GM23338 (cell line): ENCODE measurements around the gene GLIS2. TPM values are rescaled to one million over a fixed set of nuclear protein-coding genes. Genes with fewer than 3 reads are reported as not detected.

Experiments
- ATAC-seq: fragments of 200-7000 bp; cut with Tn5 transposase; 3 replicates; pipeline ENCODE4 v1.9.1; 2020
- DNase-seq: peaks from one replicate; pipeline ENCODE4 v3.0.0-alpha.2; 2015; ENCODE audit warnings: low spot score
- H2AFZ ChIP-seq: fragments of 200-600 bp; sonication (generic); 2 replicates; pipeline ENCODE4 v1.8.0; 2016; ENCODE audit warnings: antibody characterized with exemption, mild to moderate bottlenecking, moderate library complexity
- H3F3A ChIP-seq: fragments of 200-600 bp; sonication (generic); replicated peaks from 2 replicates; pipeline ENCODE4 v1.8.0; 2017; ENCODE audit warnings: antibody characterized with exemption, mixed run types, low read depth
- H3K27ac ChIP-seq: fragments of 200-600 bp; sonication (generic); 2 replicates; pipeline ENCODE4 v1.6.1; 2016; ENCODE audit warnings: low read depth
- H3K27me3 ChIP-seq: fragments of 200-600 bp; sonication (generic); 2 replicates; pipeline ENCODE4 v1.8.0; 2016; ENCODE audit warnings: mild to moderate bottlenecking, mixed run types, moderate library complexity; ENCODE audit not compliant: insufficient read depth
- H3K36me3 ChIP-seq: fragments of 200-600 bp; sonication (generic); 2 replicates; pipeline ENCODE4 v1.8.0; 2016; ENCODE audit warnings: mild to moderate bottlenecking; ENCODE audit not compliant: insufficient read depth
- H3K4me1 ChIP-seq: fragments of 200-600 bp; sonication (generic); 2 replicates; pipeline ENCODE4 v1.8.0; 2016; ENCODE audit warnings: mild to moderate bottlenecking, moderate library complexity; ENCODE audit not compliant: insufficient read depth
- H3K4me2 ChIP-seq: fragments of 200-600 bp; sonication (generic); 2 replicates; pipeline ENCODE4 v1.7.1; 2017; ENCODE audit warnings: mixed run types
- H3K4me3 ChIP-seq: fragments of 200-600 bp; sonication (generic); 2 replicates; pipeline ENCODE4 v1.6.1; 2016; ENCODE audit warnings: mixed run types
- H3K79me2 ChIP-seq: fragments of 200-600 bp; sonication (generic); replicated peaks from 2 replicates; pipeline ENCODE4 v1.8.0; 2017; ENCODE audit warnings: mild to moderate bottlenecking; ENCODE audit not compliant: insufficient read depth
- H3K9me2 ChIP-seq: fragments of 200-600 bp; sonication (generic); 2 replicates; pipeline ENCODE4 v1.8.0; 2017; ENCODE audit not compliant: insufficient read depth
- H4K20me1 ChIP-seq: fragments of 200-600 bp; sonication (generic); replicated peaks from 2 replicates; pipeline ENCODE4 v1.8.0; 2017; ENCODE audit warnings: mild to moderate bottlenecking; ENCODE audit not compliant: insufficient read depth
- H3K27ac Mint-ChIP-seq: 2 replicates; pipeline ENCODE4 v1.8.0; 2020; ENCODE audit warnings: inconsistent platforms, mild to moderate bottlenecking, moderate library complexity, mixed read lengths
- H3K27me3 Mint-ChIP-seq: 3 replicates; pipeline ENCODE4 v1.8.0; 2022; ENCODE audit warnings: low read depth, mild to moderate bottlenecking, moderate library complexity, mixed read lengths, inconsistent platforms; ENCODE audit not compliant: insufficient read depth, poor library complexity
- H3K36me3 Mint-ChIP-seq: 3 replicates; pipeline ENCODE4 v1.8.0; 2021; ENCODE audit warnings: low read depth, mild to moderate bottlenecking, inconsistent platforms, moderate library complexity, mixed read lengths
- H3K4me1 Mint-ChIP-seq: 3 replicates; pipeline ENCODE4 v1.8.0; 2020; ENCODE audit warnings: mild to moderate bottlenecking, inconsistent platforms, mixed read lengths
- H3K4me3 Mint-ChIP-seq: 3 replicates; pipeline ENCODE4 v1.8.0; 2021; ENCODE audit warnings: moderate library complexity, mild to moderate bottlenecking, inconsistent platforms, mixed read lengths
- H3K9me3 Mint-ChIP-seq: 3 replicates; pipeline ENCODE4 v1.8.0; 2020; ENCODE audit warnings: moderate library complexity, mild to moderate bottlenecking, inconsistent platforms, mixed read lengths
- CREB1 ChIP-seq: fragments of 250-450 bp; sonication (Bioruptor Pico); IDR thresholded peaks from 2 replicates; pipeline ENCODE4 v1.5.0; 2020; ENCODE audit warnings: low read depth, mild to moderate bottlenecking, moderate library complexity
- EZH2 ChIP-seq: fragments of 200-600 bp; sonication (generic); IDR thresholded peaks from one replicate; pipeline ENCODE4 v1.8.0; 2017; ENCODE audit warnings: antibody characterized with exemption, mild to moderate bottlenecking, low read depth; ENCODE audit not compliant: unreplicated experiment
- EZH2phosphoT487 ChIP-seq: fragments of 200-600 bp; sonication (generic); IDR thresholded peaks from one replicate; pipeline ENCODE4 v1.8.1; 2018; ENCODE audit warnings: antibody characterized with exemption; ENCODE audit not compliant: unreplicated experiment
- JUNB ChIP-seq: IDR thresholded peaks from one replicate; pipeline ENCODE4 v1.6.1; 2016; ENCODE audit warnings: antibody characterized with exemption; ENCODE audit not compliant: unreplicated experiment
- NANOG ChIP-seq: IDR thresholded peaks from 2 replicates; pipeline ENCODE4 v1.6.1; 2016; ENCODE audit warnings: antibody characterized with exemption, borderline replicate concordance
- POLR2AphosphoS5 ChIP-seq: IDR thresholded peaks from 2 replicates; pipeline ENCODE4 v1.6.1; 2016; ENCODE audit warnings: antibody characterized with exemption, low read depth
- STAT1 ChIP-seq: IDR thresholded peaks from one replicate; pipeline ENCODE4 v1.6.1; 2016; ENCODE audit warnings: antibody characterized with exemption; ENCODE audit not compliant: unreplicated experiment
- ZNF331 ChIP-seq: fragments of 250-450 bp; sonication (Bioruptor Pico); IDR thresholded peaks from 2 replicates; pipeline ENCODE4 v1.5.0; 2020; ENCODE audit warnings: low read depth, mild to moderate bottlenecking, moderate library complexity
- ZNF462 ChIP-seq: fragments of 250-450 bp; sonication (Bioruptor Pico); IDR thresholded peaks from 2 replicates; pipeline ENCODE4 v1.5.0; 2020; ENCODE audit warnings: mild to moderate bottlenecking, moderate library complexity
- polyA plus RNA-seq: library from polyadenylated mRNA; unstranded; fragments of >200 nt; fragmentation: Nextera tagmentation; extraction: Ambion mirVana; gene quantifications from 2 replicates; pipeline ENCODE4 v1.2.1, GENCODE V29; 2016
- total RNA-seq: library from RNA; depleted of rRNA; stranded (reverse); fragments of >200 nt; shearing (Covaris generic); gene quantifications from 2 replicates; pipeline ENCODE4 v1.2.3, GENCODE V29; 2014
- TF ChIP-seq, protein P1 (sequence below): IDR thresholded peaks from 2 replicates; pipeline ENCODE4 v1.6.1; 2016; ENCODE audit warnings: antibody characterized with exemption
- TF ChIP-seq, protein P2 (sequence below): IDR thresholded peaks from one replicate; pipeline ENCODE4 v1.6.1; 2018; ENCODE audit warnings: antibody characterized with exemption; ENCODE audit not compliant: unreplicated experiment

GLIS2 gene
- total and polyA plus RNA-seq, 2 experiments from 2014 or later: 8.2 to 10.2 TPM

GRCh38 chr16:4340443-4340842 lies 24.6 kb downstream of the GLIS2 start:
- no peak overlapping the region for H3K27ac ChIP-seq
- H3K4me1 Mint-ChIP-seq: peaks cover 2% of the 10 kb centered on the region; the same call in 1 of the 3 replicates
- TF ChIP-seq ZNF462: no peak
- H3K9me3 Mint-ChIP-seq: peaks cover 17% of the 10 kb centered on the region
- DNase-seq (no peak), ATAC-seq (no peak)
- H3K4me3 ChIP-seq: no peak overlapping the region
- peaks cover 30% of the 10 kb centered on the region for H3K79me2 ChIP-seq
- peaks cover 31% of the 10 kb centered on the region; the same call in 1 of the 2 replicates for H3F3A ChIP-seq
- no peak overlapping the region for H3K4me2 ChIP-seq
- H3K27me3 ChIP-seq: no peaks in the 10 kb centered on the region
- no peaks in the 10 kb centered on the region; the same call in 1 of the 2 replicates for H3K36me3 ChIP-seq
- peaks cover 34% of the 10 kb centered on the region for H3K27me3 Mint-ChIP-seq
- H3K4me3 Mint-ChIP-seq: no peak overlapping the region
- H3K27ac Mint-ChIP-seq: no peak overlapping the region
- peaks cover 29% of the 10 kb centered on the region for H3K36me3 Mint-ChIP-seq
- no peaks in the 10 kb centered on the region for H3K4me1 ChIP-seq
- peaks cover 26% of the 10 kb centered on the region for H4K20me1 ChIP-seq
- H3K9me2 ChIP-seq: no peaks in the 10 kb centered on the region
- H2AFZ ChIP-seq: no peak overlapping the region

GRCh38 chr16:4341250-4341649 lies 25.4 kb downstream of the GLIS2 start:
- H3K27ac ChIP-seq: no peak overlapping the region
- H2AFZ ChIP-seq: no peak overlapping the region
- Mint-ChIP-seq H3K9me3 (peaks cover 18% of the 10 kb centered on the region), H3K4me1 (peaks cover 2% of the 10 kb centered on the region; the same call in 1 of the 3 replicates), H3K27ac (no peak overlapping the region), H3K27me3 (peaks cover 40% of the 10 kb centered on the region), H3K4me3 (no peak overlapping the region), H3K36me3 (peaks cover 33% of the 10 kb centered on the region)
- H3K4me3 ChIP-seq: no peak overlapping the region
- H3K36me3 ChIP-seq: no peaks in the 10 kb centered on the region; the same call in 1 of the 2 replicates
- H3K4me2 ChIP-seq: no peak overlapping the region
- no peaks in the 10 kb centered on the region for H3K4me1 ChIP-seq
- H3K79me2 ChIP-seq: peaks cover 38% of the 10 kb centered on the region
- H4K20me1 ChIP-seq: peaks cover 31% of the 10 kb centered on the region
- DNase-seq: no peak
- H3F3A ChIP-seq: peaks cover 30% of the 10 kb centered on the region
- no peaks in the 10 kb centered on the region for H3K27me3 ChIP-seq
- no peaks in the 10 kb centered on the region for H3K9me2 ChIP-seq
- no peak for ATAC-seq
- TF ChIP-seq ZNF331 (CRISPR knock-in tag) (no peak), EZH2phosphoT487 (no peak), STAT1 (no peak), NANOG (no peak), CREB1 (no peak), POLR2AphosphoS5 (no peak), EZH2 (no peak), JUNB (no peak)
- TF ChIP-seq, protein P1, sequence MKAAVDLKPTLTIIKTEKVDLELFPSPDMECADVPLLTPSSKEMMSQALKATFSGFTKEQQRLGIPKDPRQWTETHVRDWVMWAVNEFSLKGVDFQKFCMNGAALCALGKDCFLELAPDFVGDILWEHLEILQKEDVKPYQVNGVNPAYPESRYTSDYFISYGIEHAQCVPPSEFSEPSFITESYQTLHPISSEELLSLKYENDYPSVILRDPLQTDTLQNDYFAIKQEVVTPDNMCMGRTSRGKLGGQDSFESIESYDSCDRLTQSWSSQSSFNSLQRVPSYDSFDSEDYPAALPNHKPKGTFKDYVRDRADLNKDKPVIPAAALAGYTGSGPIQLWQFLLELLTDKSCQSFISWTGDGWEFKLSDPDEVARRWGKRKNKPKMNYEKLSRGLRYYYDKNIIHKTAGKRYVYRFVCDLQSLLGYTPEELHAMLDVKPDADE: no peak
- TF ChIP-seq, protein P2, sequence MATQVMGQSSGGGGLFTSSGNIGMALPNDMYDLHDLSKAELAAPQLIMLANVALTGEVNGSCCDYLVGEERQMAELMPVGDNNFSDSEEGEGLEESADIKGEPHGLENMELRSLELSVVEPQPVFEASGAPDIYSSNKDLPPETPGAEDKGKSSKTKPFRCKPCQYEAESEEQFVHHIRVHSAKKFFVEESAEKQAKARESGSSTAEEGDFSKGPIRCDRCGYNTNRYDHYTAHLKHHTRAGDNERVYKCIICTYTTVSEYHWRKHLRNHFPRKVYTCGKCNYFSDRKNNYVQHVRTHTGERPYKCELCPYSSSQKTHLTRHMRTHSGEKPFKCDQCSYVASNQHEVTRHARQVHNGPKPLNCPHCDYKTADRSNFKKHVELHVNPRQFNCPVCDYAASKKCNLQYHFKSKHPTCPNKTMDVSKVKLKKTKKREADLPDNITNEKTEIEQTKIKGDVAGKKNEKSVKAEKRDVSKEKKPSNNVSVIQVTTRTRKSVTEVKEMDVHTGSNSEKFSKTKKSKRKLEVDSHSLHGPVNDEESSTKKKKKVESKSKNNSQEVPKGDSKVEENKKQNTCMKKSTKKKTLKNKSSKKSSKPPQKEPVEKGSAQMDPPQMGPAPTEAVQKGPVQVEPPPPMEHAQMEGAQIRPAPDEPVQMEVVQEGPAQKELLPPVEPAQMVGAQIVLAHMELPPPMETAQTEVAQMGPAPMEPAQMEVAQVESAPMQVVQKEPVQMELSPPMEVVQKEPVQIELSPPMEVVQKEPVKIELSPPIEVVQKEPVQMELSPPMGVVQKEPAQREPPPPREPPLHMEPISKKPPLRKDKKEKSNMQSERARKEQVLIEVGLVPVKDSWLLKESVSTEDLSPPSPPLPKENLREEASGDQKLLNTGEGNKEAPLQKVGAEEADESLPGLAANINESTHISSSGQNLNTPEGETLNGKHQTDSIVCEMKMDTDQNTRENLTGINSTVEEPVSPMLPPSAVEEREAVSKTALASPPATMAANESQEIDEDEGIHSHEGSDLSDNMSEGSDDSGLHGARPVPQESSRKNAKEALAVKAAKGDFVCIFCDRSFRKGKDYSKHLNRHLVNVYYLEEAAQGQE: no peak
